GM19438 (cell line): ENCODE results near the gene RAB4A.
"Not testable (repeated sequence)": the region's sequence is repeated elsewhere in the genome, so short reads cannot be mapped to it uniquely, and the experiment has no call there.

Source experiments
- ATAC-seq: cut with Tn5 transposase; IDR thresholded peaks from one replicate; pipeline ENCODE4 v1.9.1; 2021; ENCODE audit warnings: low read depth; ENCODE audit not compliant: unreplicated experiment

The RAB4A gene

GRCh38 chr1:229295745-229296144 is 24.8 kb downstream of the RAB4A start:
- ATAC-seq: no peak

- ATAC-seq: no peak
Measured at GRCh38 chr1:229296541-229296941, 25.6 kb downstream of the RAB4A start.

GRCh38 chr1:229297746-229298145 is 26.8 kb downstream of the RAB4A start:
- ATAC-seq: no peak

GRCh38 chr1:229298420-229298819 is 27.5 kb downstream of the RAB4A start:
- ATAC-seq: no peak

GRCh38 chr1:229298887-229299503 is 28.1 kb downstream of the RAB4A start:
- no peak for ATAC-seq

- no peak for ATAC-seq
Measured at GRCh38 chr1:229300099-229300757, 29.3 kb downstream of the RAB4A start.

- ATAC-seq: no peak
Measured at GRCh38 chr1:229302740-229303139, 31.8 kb downstream of the RAB4A start.

- ATAC-seq: no peak
Measured at GRCh38 chr1:229303855-229304254, 32.9 kb downstream of the RAB4A start.

GRCh38 chr1:229305392-229305791 is 34.5 kb downstream of the RAB4A start:
- ATAC-seq: no peak

GRCh38 chr1:229309074-229309473 is 38.2 kb downstream of the RAB4A start:
- ATAC-seq: no peak

- ATAC-seq: no peak
Measured at GRCh38 chr1:229309684-229310083, 38.8 kb downstream of the RAB4A start.

- ATAC-seq: no peak
Measured at GRCh38 chr1:229310833-229311232, 39.9 kb downstream of the RAB4A start.

- no peak for ATAC-seq
Measured at GRCh38 chr1:229316166-229316565, 45.3 kb downstream of the RAB4A start.

GRCh38 chr1:229318056-229318455 is 47.1 kb downstream of the RAB4A start:
- no peak for ATAC-seq

- no peak for ATAC-seq
Measured at GRCh38 chr1:229319487-229319886, 48.6 kb downstream of the RAB4A start.

- ATAC-seq: no peak
Measured at GRCh38 chr1:229323201-229323600, 52.3 kb downstream of the RAB4A start.

- ATAC-seq: no peak
Measured at GRCh38 chr1:229323885-229324553, 53.1 kb downstream of the RAB4A start.

GRCh38 chr1:229325401-229325800 is 54.5 kb downstream of the RAB4A start:
- ATAC-seq: no peak

GRCh38 chr1:229325853-229326487 is 55.1 kb downstream of the RAB4A start:
- ATAC-seq: no peak

GRCh38 chr1:229326601-229327000 is 55.7 kb downstream of the RAB4A start:
- no peak for ATAC-seq

- not testable (repeated sequence) for ATAC-seq
Measured at GRCh38 chr1:229327765-229328164, 56.9 kb downstream of the RAB4A start.
